CD4-positive, alpha-beta T cell treated with Interleukin-10 for 1 hour (primary cell): ENCODE results near the gene LPCAT4.
A peak's percentile ranks its signal among the peaks of the same experiment; 100 is the strongest.
"Not testable (repeated sequence)": the region's sequence is repeated elsewhere in the genome, so short reads cannot be mapped to it uniquely, and the experiment has no call there.

ENCODE experiments used
- DNase-seq: peaks from one replicate; pipeline ENCODE4 v3.0.0-alpha.2; 2020

The LPCAT4 gene

GRCh38 chr15:34361278-34361677 is 5.7 kb downstream of the LPCAT4 start:
- no peak for DNase-seq

GRCh38 chr15:34360298-34360697 is 6.7 kb downstream of the LPCAT4 start:
- DNase-seq: no peak

GRCh38 chr15:34359416-34359815 is 7.6 kb downstream of the LPCAT4 start:
- DNase-seq: no peak

GRCh38 chr15:34358948-34359347 is 8.0 kb downstream of the LPCAT4 start:
- no peak for DNase-seq

- DNase-seq: no peak
Observed at GRCh38 chr15:34358367-34358766, 8.6 kb downstream of the LPCAT4 start.

GRCh38 chr15:34357653-34358052 is 9.3 kb downstream of the LPCAT4 start:
- no peak for DNase-seq

GRCh38 chr15:34355241-34355640 is 11.8 kb downstream of the LPCAT4 start:
- no peak for DNase-seq

- DNase-seq: no peak
Observed at GRCh38 chr15:34354286-34354685, 12.7 kb downstream of the LPCAT4 start.

- DNase-seq: no peak
Observed at GRCh38 chr15:34353627-34354026, 13.4 kb downstream of the LPCAT4 start.

GRCh38 chr15:34352996-34353395 is 14.0 kb downstream of the LPCAT4 start:
- DNase-seq: not testable (repeated sequence)

GRCh38 chr15:34349769-34350168 is 17.2 kb downstream of the LPCAT4 start:
- no peak for DNase-seq

GRCh38 chr15:34348735-34349300 is 18.2 kb downstream of the LPCAT4 start:
- no peak for DNase-seq

- DNase-seq: no peak
Observed at GRCh38 chr15:34347951-34348638, 18.9 kb downstream of the LPCAT4 start.

GRCh38 chr15:34342737-34343575 is 24.0 kb downstream of the LPCAT4 start, which contains the start of the genes NOP10 and NUTM1:
TSS of gene NOP10 (minus strand) at chr15:34343136. CDS start at chr15:34343073, 63 bp downstream.
TSS of gene NUTM1 (plus strand) at chr15:34343315. CDS start at chr15:34343697, 382 bp downstream.
- peak; percentile 95 for DNase-seq

- DNase-seq: not testable (repeated sequence)
Observed at GRCh38 chr15:34342213-34342736, 24.7 kb downstream of the LPCAT4 start.

- no peak for DNase-seq
Observed at GRCh38 chr15:34341381-34342212, 25.4 kb downstream of the LPCAT4 start.

- no peak for DNase-seq
Observed at GRCh38 chr15:34339946-34340345, 27.1 kb downstream of the LPCAT4 start.

GRCh38 chr15:34338347-34338746 is 28.6 kb downstream of the LPCAT4 start:
- DNase-seq: no peak

GRCh38 chr15:34337557-34338306 is 29.3 kb downstream of the LPCAT4 start, which contains the start of gene SLC12A6:
TSS of gene SLC12A6 (minus strand) at chr15:34337781. CDS start at chr15:34336680, 1,101 bp downstream.
- peak; percentile 92 for DNase-seq

GRCh38 chr15:34336991-34337556 is 29.9 kb downstream of the LPCAT4 start:
- DNase-seq: peak; percentile 37
